Measurements from ENCODE around the gene VPS52.

GRCh38 chr6:33273129-33273923 is 1.6 kb upstream of the VPS52 start:
- no peak for TF ChIP-seq CTCF (conservative IDR thresholded peaks at IDR 0.05)
- no peak for TF ChIP-seq EZH2 (IDR thresholded peaks at IDR 0.05; ENCODE audit: low read depth)
